Peyer's patch (tissue), 4 donors: ENCODE data around the gene MEF2D.

Experiments
- CTCF ChIP-seq, 6 experiments: fragments of 450-650 bp in 4 of 6; fragments of 200-600 bp in 2 of 6; sonication (generic) in 1 of 6; IDR thresholded peaks; one replicate each; pipeline ENCODE4 v1.5.1; 2017 to 2019; ENCODE audit warnings: antibody characterized with exemption in 6 of 6, mild to moderate bottlenecking in 3 of 6, moderate library complexity in 1 of 6
- POLR2A ChIP-seq, 2 donors: fragments of 450-650 bp; IDR thresholded peaks; one replicate each; pipeline ENCODE4 v1.5.1; 2017; ENCODE audit warnings: antibody characterized with exemption in 2 of 2, mild to moderate bottlenecking in 2 of 2, moderate library complexity in 2 of 2

- TF ChIP-seq CTCF (IDR thresholded peaks at IDR 0.05): peak in 1 of 6 experiments; percentile 6
- no peak for TF ChIP-seq POLR2A (IDR thresholded peaks at IDR 0.05)
Observed at GRCh38 chr1:156490401-156491032, 10.1 kb downstream of the MEF2D start.
